Natural killer cell (primary cell): ENCODE data around the gene WASF2. TPM values are rescaled to one million over a fixed set of nuclear protein-coding genes. Genes with fewer than 3 reads are reported as not detected.

Experiments used
- ATAC-seq, 3 donors: fragments of 150-1000 bp in 2 of 3; fragments of 200-7000 bp in 1 of 3; cut with Tn5 transposase; 1 replicate in 1 of 3; 2 replicates in 2 of 3; pipeline ENCODE4 v1.10.0; 2021; ENCODE audit warnings: mild to moderate bottlenecking in 2 of 3, moderate library complexity in 2 of 3
- DNase-seq, 2 donors: peaks; one replicate each; pipeline versions ENCODE4 v3.0.0 to v3.0.0-alpha.2; 2013 to 2021; ENCODE audit warnings: mixed read lengths in 1 of 2
- H3K27ac ChIP-seq: one replicate; pipeline ENCODE4 v1.5.1; 2013; ENCODE audit warnings: mild to moderate bottlenecking, low read length
- H3K27me3 ChIP-seq: one replicate; pipeline ENCODE4 v1.6.1; 2013; ENCODE audit warnings: low read length; ENCODE audit not compliant: control insufficient read depth, insufficient read depth
- H3K36me3 ChIP-seq: one replicate; pipeline ENCODE4 v1.6.1; 2013; ENCODE audit warnings: low read length; ENCODE audit not compliant: control insufficient read depth, insufficient read depth
- H3K4me1 ChIP-seq: one replicate; pipeline ENCODE4 v1.6.1; 2013; ENCODE audit warnings: low read length; ENCODE audit not compliant: control insufficient read depth, insufficient read depth
- H3K4me3 ChIP-seq: one replicate; pipeline ENCODE4 v1.5.1; 2013; ENCODE audit warnings: low read length
- H3K9me3 ChIP-seq: one replicate; pipeline ENCODE4 v1.6.1; 2013; ENCODE audit warnings: low read length; ENCODE audit not compliant: control insufficient read depth, insufficient read depth
- H3K27ac Mint-ChIP-seq, 2 donors: one replicate each; pipeline ENCODE4 v1.8.0; 2022; ENCODE audit warnings: mild to moderate bottlenecking in 2 of 2, mixed read lengths in 2 of 2, moderate library complexity in 1 of 2
- H3K27me3 Mint-ChIP-seq, 2 donors: one replicate each; pipeline ENCODE4 v1.8.0; 2022; ENCODE audit warnings: low read depth in 2 of 2, mixed read lengths in 2 of 2
- H3K36me3 Mint-ChIP-seq: one replicate; pipeline ENCODE4 v1.8.0; 2022; ENCODE audit warnings: mixed read lengths
- H3K4me1 Mint-ChIP-seq, 2 donors: one replicate each; pipeline ENCODE4 v1.8.0; 2022; ENCODE audit warnings: mixed read lengths in 2 of 2
- H3K4me3 Mint-ChIP-seq: one replicate; pipeline ENCODE4 v1.8.0; 2022; ENCODE audit warnings: mild to moderate bottlenecking, moderate library complexity, mixed read lengths
- H3K9me3 Mint-ChIP-seq, 2 donors: one replicate each; pipeline ENCODE4 v1.8.0; 2022; ENCODE audit warnings: mixed read lengths in 2 of 2
- WGBS: methylation state at CpG from one replicate; pipeline ENCODE4 v1.1.7; 2013; ENCODE audit warnings: missing lambda C conversion rate; ENCODE audit not compliant: insufficient coverage; 5-methylcytosine and 5-hydroxymethylcytosine counted together
- intact Hi-C: fragments of 100-400 bp; cut with micrococcal nuclease; formaldehyde crosslinking; loops from one replicate; pipeline ENCODE4 v1.14.2; 2022
- total RNA-seq, 4 donors: library from RNA; stranded (reverse); fragments of 120-200 nt in 1 of 4; gene quantifications; one replicate each; pipeline versions ENCODE4 v1.2.3 to v1.2.4, GENCODE V29; 2013 to 2022
- TF ChIP-seq, protein P1 (sequence below): fragments of 200-600 bp; IDR thresholded peaks from one replicate; pipeline ENCODE4 v1.8.0; 2022; ENCODE audit warnings: antibody characterized with exemption

WASF2 gene
- total RNA-seq, 3 donors from 2014 or later (not counting 1 experiment from before 2014, with no cell fraction given), result 137 to 153 (median 143) TPM

DNA sequence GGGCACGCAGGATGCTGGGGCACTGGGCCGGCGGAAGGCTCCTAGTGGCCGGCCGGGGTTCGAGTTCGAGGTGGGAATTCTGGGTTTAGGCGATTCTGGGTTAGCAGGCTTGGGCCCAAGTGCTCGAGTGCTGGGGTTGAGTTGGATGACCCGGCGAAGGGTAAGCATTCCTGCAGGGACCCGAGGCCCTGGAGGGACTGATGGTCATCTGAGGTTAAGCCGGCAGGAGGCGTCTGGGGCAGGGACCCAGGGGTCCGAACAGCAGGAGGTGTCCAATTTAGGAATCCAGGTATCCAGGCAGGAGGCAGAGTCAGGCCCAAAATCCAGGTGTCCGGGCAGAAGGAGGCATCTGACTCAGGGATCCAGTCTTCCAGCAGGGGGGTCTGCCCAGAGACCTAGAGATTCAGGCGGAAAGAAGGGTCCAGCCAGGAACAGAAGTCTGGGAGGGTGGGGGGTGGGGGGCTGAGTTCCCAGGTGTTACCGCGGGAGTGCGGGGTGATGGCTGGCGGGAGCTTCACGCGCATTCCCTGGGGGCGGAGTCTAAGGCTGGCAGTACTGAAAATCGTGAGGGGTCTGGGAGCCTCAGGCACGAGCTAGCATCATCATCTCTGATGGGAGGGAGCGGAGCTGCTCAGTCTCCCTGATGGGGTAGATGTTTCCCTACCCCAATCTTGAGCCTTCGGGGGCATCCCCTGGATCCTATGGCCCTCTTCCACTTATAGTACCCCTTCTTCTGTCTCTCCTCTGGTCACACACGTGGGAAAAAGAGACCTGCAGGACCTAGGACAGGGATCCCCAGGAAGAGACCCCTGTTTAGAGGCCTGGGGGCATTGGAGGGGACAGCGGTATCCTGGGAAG is 97.0 kb downstream of the WASF2 start:
- no peak overlapping the region for H3K27ac ChIP-seq
- TF ChIP-seq, protein P1, sequence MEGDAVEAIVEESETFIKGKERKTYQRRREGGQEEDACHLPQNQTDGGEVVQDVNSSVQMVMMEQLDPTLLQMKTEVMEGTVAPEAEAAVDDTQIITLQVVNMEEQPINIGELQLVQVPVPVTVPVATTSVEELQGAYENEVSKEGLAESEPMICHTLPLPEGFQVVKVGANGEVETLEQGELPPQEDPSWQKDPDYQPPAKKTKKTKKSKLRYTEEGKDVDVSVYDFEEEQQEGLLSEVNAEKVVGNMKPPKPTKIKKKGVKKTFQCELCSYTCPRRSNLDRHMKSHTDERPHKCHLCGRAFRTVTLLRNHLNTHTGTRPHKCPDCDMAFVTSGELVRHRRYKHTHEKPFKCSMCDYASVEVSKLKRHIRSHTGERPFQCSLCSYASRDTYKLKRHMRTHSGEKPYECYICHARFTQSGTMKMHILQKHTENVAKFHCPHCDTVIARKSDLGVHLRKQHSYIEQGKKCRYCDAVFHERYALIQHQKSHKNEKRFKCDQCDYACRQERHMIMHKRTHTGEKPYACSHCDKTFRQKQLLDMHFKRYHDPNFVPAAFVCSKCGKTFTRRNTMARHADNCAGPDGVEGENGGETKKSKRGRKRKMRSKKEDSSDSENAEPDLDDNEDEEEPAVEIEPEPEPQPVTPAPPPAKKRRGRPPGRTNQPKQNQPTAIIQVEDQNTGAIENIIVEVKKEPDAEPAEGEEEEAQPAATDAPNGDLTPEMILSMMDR, result no peak
- Mint-ChIP-seq H3K4me1 (peaks cover 9 to 19% of the 10 kb centered on the region in 2 donors), H3K4me3 (peak overlapping the region; percentile 61), H3K9me3 (no peaks in the 10 kb centered on the region), H3K27me3 (peaks cover 7 to 14% of the 10 kb centered on the region in 2 donors), H3K27ac (peak overlapping the region in 1 of 2 donors; percentile 98), H3K36me3 (no peaks in the 10 kb centered on the region)
- no peaks in the 10 kb centered on the region for H3K36me3 ChIP-seq
- H3K27me3 ChIP-seq, result no peaks in the 10 kb centered on the region
- H3K4me1 ChIP-seq, result peaks cover 23% of the 10 kb centered on the region
- no peak for ATAC-seq
- H3K9me3 ChIP-seq, result no peaks in the 10 kb centered on the region
- 46% methylated on average over 30 of the region's 30 CpGs for WGBS
- H3K4me3 ChIP-seq, result peak overlapping the region; percentile 20
- DNase-seq, result no peak
- intact Hi-C loops, result no loop called here

DNA sequence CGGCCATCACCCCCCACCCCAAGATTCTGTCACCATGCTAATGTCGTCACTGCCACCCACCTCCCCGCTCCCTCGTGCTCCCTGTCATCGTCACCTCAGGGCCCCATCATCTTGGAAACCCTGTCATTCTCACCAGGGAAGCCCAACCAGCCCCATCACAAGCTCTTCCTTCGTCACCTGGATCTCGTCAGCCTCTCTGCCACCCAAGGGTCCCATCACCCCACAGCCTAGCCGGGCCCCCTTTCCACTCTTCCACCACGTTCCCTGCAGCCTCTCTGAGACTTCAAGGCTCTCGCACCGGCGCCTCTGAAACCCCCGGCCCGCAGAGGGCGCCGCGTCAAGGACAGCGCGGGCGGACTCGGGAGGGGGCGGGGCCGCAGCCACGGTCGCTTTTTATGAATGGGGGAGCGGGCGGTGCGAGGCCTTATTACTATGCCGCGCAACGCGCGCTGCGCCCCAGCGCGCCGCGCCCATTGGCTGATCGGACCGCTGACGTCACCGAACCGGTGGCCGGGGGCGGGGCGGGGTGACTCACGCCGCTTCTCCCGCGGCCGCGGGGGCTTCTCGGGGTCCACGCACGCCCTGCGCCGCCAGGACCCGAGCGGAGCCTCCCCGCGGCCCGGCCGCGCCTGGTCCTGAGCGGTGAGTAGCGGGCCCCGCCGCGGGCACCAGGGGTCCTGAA is 97.7 kb downstream of the WASF2 start, which contains the start of gene GPR3:
GPR3 (plus strand) TSS at position 527 of the 682 bp plus-strand sequence. CDS start 1,177 bp downstream, outside the sequence.
- H3K27ac Mint-ChIP-seq, result peak within 1 kb of the TSS; percentile 84 to 98
- Histone ChIP-seq H3K4me1 (peaks cover 23% of the 10 kb centered on the region), H3K4me3 (peak within 1 kb of the TSS; percentile 20), H3K9me3 (no peaks in the 10 kb centered on the region), H3K27ac (no peak within 1 kb of the TSS), H3K27me3 (no peaks in the 10 kb centered on the region), H3K36me3 (no peaks in the 10 kb centered on the region)
- 2% methylated on average over 69 of the region's 69 CpGs for WGBS
- peak within 1 kb of the TSS; percentile 87 for H3K4me3 Mint-ChIP-seq
- no peaks in the 10 kb centered on the region for H3K36me3 Mint-ChIP-seq
- H3K4me1 Mint-ChIP-seq, result peaks cover 9 to 19% of the 10 kb centered on the region in 2 donors
- ATAC-seq (peak; percentile 88 to 96 (median 93)), DNase-seq (peak; percentile 95 to 96)
- TF ChIP-seq, protein P1, result peak; percentile 45
- H3K27me3 Mint-ChIP-seq, result peaks cover 7 to 14% of the 10 kb centered on the region in 2 donors
- H3K9me3 Mint-ChIP-seq, result no peaks in the 10 kb centered on the region
- intact Hi-C loops, result no loop called here

DNA sequence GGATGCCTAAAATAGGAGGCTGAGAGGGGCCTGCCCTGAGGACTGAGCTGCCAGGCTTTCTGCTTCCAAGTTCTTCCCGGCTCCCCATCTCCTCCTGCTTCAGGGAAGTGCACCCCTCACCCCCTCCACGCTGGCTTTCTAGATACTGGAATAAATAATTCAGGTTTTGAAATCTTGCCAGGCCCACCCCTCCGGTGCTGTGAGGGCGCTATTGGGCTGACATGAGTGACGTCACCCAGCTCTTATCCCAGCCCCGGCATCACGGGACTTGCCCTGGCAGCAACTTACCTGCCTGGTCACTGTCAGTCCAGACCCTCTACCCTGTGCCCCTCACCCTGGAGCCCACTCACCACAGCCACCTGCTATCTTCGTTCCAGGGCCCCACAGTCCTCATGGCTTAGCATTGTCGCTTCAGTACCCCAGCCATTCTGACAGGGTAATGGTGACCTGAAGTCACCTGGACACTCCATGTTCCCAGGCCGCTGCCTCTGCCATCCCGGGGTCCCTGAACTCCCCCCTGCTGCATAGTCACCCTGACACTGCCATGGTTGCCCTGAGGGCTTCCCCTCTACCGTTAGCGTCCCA is 98.4 kb downstream of the WASF2 start:
- peaks cover 7 to 17% of the 10 kb centered on the region in 2 donors for H3K27me3 Mint-ChIP-seq
- no peaks in the 10 kb centered on the region for H3K36me3 ChIP-seq
- TF ChIP-seq, protein P1, result no peak
- no peak for ATAC-seq
- peaks cover 9 to 19% of the 10 kb centered on the region in 2 donors for H3K4me1 Mint-ChIP-seq
- peak overlapping the region; percentile 84 to 98 for H3K27ac Mint-ChIP-seq
- no peak overlapping the region for H3K4me3 ChIP-seq
- H3K27ac ChIP-seq, result no peak overlapping the region
- no peaks in the 10 kb centered on the region for H3K27me3 ChIP-seq
- peak in 1 of 2 donors; percentile 64 for DNase-seq
- 18% methylated on average over 13 of the region's 13 CpGs for WGBS
- no peaks in the 10 kb centered on the region for H3K9me3 Mint-ChIP-seq
- peak overlapping the region; percentile 87 for H3K4me3 Mint-ChIP-seq
- no peaks in the 10 kb centered on the region for H3K36me3 Mint-ChIP-seq
- H3K9me3 ChIP-seq, result no peaks in the 10 kb centered on the region
- intact Hi-C loops, result no loop called here
- H3K4me1 ChIP-seq, result peaks cover 23% of the 10 kb centered on the region
